Smooth muscle cell (in vitro differentiated cells): ENCODE measurements around the gene VTI1A. TPM values are rescaled to one million over a fixed set of nuclear protein-coding genes. Genes with fewer than 3 reads are reported as not detected.

Source experiments
- DNase-seq: peaks from one replicate; lab custom pipeline; 2025; ENCODE audit not compliant: unreplicated experiment; lab: John Stamatoyannopoulos, UW
- H2AFZ ChIP-seq: fragments of 200-600 bp; sonication (generic); 2 replicates; pipeline ENCODE4 v1.6.0; 2016; ENCODE audit warnings: antibody characterized with exemption, low read depth, mild to moderate bottlenecking
- H3F3A ChIP-seq: fragments of 200-600 bp; sonication (generic); 2 replicates; pipeline ENCODE4 v1.6.0; 2017; ENCODE audit warnings: antibody characterized with exemption, low read depth
- H3K27ac ChIP-seq: fragments of 200-600 bp; sonication (generic); 2 replicates; pipeline ENCODE4 v1.5.1; 2016; ENCODE audit warnings: low read depth, mild to moderate bottlenecking
- H3K27me3 ChIP-seq: fragments of 200-600 bp; sonication (generic); 2 replicates; pipeline ENCODE4 v1.6.1; 2016; ENCODE audit warnings: low read depth, mild to moderate bottlenecking
- H3K36me3 ChIP-seq: fragments of 200-600 bp; sonication (generic); 2 replicates; pipeline ENCODE4 v1.5.1; 2016; ENCODE audit warnings: low read depth
- H3K4me1 ChIP-seq: fragments of 200-600 bp; sonication (generic); 2 replicates; pipeline ENCODE4 v1.5.1; 2016; ENCODE audit warnings: low read depth
- H3K4me2 ChIP-seq: fragments of 200-600 bp; sonication (generic); 2 replicates; pipeline ENCODE4 v1.6.0; 2016; ENCODE audit warnings: mild to moderate bottlenecking
- H3K4me3 ChIP-seq: fragments of 200-600 bp; sonication (generic); 2 replicates; pipeline ENCODE4 v1.5.1; 2016; ENCODE audit warnings: mild to moderate bottlenecking
- H3K79me2 ChIP-seq: fragments of 200-600 bp; sonication (generic); 2 replicates; pipeline ENCODE4 v1.6.0; 2016; ENCODE audit warnings: low read depth, mild to moderate bottlenecking
- H3K9ac ChIP-seq: fragments of 200-600 bp; sonication (generic); 2 replicates; pipeline ENCODE4 v1.6.0; 2016; ENCODE audit warnings: low read depth
- H3K9me3 ChIP-seq: fragments of 200-600 bp; sonication (generic); replicated peaks from 2 replicates; pipeline ENCODE4 v1.5.1; 2016; ENCODE audit warnings: low read depth
- H4K20me1 ChIP-seq: fragments of 200-600 bp; sonication (generic); 2 replicates; pipeline ENCODE4 v1.6.0; 2016; ENCODE audit warnings: low read depth
- WGBS: methylation state at CpG from one replicate; pipeline ENCODE4 v1.1.7; 2016; ENCODE audit warnings: low lambda C conversion rate; 5-methylcytosine and 5-hydroxymethylcytosine counted together
- polyA plus RNA-seq: library from polyadenylated mRNA; unstranded; fragments of >200 nt; fragmentation: Nextera tagmentation; extraction: Ambion mirVana; gene quantifications from 2 replicates; pipeline ENCODE4 v1.2.1, GENCODE V29; 2016
- total RNA-seq: library from RNA; depleted of rRNA; stranded (reverse); fragments of >200 nt; gene quantifications from 2 replicates; pipeline ENCODE4 v1.2.3, GENCODE V29; 2014
- TF ChIP-seq, protein P1 (sequence below): fragments of 200-600 bp; sonication (generic); IDR thresholded peaks from 2 replicates; pipeline ENCODE4 v1.5.1; 2017; ENCODE audit warnings: borderline replicate concordance, mild to moderate bottlenecking, antibody characterized with exemption; ENCODE audit not compliant: insufficient read depth, poor library complexity, severe bottlenecking

Gene VTI1A
- total and polyA plus RNA-seq, 2 experiments from 2014 or later = 14.0 to 21.8 TPM

DNA sequence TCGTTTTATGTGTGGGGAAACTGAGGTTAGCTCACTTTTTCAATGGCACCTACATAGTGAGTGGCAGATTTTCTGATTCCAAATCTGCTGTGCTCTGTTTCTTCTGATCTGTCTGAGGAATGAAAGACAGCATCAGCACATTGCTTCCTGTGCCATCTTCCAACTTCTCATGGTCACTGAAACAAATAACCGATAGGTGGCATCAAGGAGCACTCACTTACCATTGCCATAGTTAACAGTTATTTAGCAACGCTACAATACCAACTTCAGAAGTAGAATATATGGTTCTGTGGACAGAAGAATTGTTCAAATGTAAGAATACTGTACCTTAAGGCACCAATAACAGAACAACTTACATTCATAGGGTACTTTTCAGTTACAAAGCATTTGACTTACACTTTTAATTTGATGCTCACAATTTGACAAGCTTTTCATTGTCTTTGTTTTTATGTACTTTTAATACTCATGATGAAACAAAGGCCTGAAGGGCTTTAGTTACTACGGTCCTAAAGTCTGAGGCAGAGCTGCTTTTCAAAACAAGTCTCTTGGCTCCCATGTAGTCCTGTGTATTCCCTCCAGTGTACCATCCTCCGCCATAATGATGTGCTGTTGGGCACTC lies 274.2 kb downstream of the VTI1A start:
- no peaks in the 10 kb centered on the region for H3K36me3 ChIP-seq
- DNase-seq = no peak
- H4K20me1 ChIP-seq = no peaks in the 10 kb centered on the region
- no peak overlapping the region for H2AFZ ChIP-seq
- no peak overlapping the region for H3K4me2 ChIP-seq
- no peaks in the 10 kb centered on the region for H3K9me3 ChIP-seq
- H3K27me3 ChIP-seq = no peaks in the 10 kb centered on the region
- no peak overlapping the region for H3K9ac ChIP-seq
- H3K4me3 ChIP-seq = no peak overlapping the region
- TF ChIP-seq, protein P1, sequence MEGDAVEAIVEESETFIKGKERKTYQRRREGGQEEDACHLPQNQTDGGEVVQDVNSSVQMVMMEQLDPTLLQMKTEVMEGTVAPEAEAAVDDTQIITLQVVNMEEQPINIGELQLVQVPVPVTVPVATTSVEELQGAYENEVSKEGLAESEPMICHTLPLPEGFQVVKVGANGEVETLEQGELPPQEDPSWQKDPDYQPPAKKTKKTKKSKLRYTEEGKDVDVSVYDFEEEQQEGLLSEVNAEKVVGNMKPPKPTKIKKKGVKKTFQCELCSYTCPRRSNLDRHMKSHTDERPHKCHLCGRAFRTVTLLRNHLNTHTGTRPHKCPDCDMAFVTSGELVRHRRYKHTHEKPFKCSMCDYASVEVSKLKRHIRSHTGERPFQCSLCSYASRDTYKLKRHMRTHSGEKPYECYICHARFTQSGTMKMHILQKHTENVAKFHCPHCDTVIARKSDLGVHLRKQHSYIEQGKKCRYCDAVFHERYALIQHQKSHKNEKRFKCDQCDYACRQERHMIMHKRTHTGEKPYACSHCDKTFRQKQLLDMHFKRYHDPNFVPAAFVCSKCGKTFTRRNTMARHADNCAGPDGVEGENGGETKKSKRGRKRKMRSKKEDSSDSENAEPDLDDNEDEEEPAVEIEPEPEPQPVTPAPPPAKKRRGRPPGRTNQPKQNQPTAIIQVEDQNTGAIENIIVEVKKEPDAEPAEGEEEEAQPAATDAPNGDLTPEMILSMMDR = peak; percentile 59
- peaks cover 23% of the 10 kb centered on the region for H3K4me1 ChIP-seq
- H3K27ac ChIP-seq = no peak overlapping the region
- peaks cover 3% of the 10 kb centered on the region for H3F3A ChIP-seq
- 56% methylated on average over 5 of the region's 5 CpGs for WGBS
- no peaks in the 10 kb centered on the region for H3K79me2 ChIP-seq

DNA sequence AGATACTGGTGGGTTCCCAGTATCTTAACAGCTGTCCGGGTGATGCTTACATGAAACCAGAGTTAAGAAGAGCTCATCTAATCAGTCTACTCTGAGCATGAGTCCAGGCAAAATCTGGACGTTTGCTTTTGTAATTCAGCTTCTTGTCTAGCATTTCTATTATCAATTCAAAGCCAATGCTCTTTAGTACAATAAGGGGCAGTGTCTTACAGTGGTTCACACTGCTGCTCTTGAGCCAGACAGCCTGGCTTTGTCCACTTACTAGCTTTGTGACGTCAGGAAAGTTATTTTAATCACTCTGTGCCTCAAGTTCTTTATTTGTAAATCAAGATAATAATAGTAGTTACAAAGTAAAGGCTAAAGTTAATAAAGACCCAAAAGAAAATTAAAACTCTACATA lies 275.7 kb downstream of the VTI1A start:
- Histone ChIP-seq H3F3A (peaks cover 3% of the 10 kb centered on the region), H3K4me3 (no peak overlapping the region), H3K36me3 (no peaks in the 10 kb centered on the region), H2AFZ (no peak overlapping the region), H3K79me2 (no peaks in the 10 kb centered on the region), H3K27me3 (no peaks in the 10 kb centered on the region), H3K9me3 (no peaks in the 10 kb centered on the region), H3K9ac (no peak overlapping the region), H3K27ac (peak overlapping the region; percentile 9), H3K4me1 (peaks cover 23% of the 10 kb centered on the region), H4K20me1 (no peaks in the 10 kb centered on the region), H3K4me2 (peak overlapping the region; percentile 56)
- TF ChIP-seq, protein P1 = no peak
- DNase-seq = no peak
- WGBS = 22% methylated on average over 3 of the region's 3 CpGs

DNA sequence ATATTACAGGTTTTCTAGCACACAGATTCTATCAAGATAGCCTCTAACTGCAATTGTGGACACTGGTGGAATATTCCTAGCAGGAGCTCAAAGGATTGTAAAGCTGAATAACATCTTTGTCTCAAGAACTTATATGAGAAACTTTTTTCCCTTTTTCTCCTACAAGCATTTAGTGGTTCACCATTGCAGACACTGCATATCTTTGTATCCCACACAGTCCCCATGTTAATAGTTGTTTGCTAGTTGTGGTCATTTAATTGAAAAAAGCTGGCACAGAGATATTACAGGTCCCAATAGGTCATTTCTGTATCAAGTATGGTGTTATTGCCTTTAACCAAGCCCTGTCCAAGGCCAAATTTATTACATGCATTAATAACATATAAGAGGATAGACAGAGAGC lies 276.9 kb downstream of the VTI1A start:
- Histone ChIP-seq H3K4me1 (peaks cover 23% of the 10 kb centered on the region), H3K79me2 (no peaks in the 10 kb centered on the region), H3K27ac (peak overlapping the region; percentile 9), H3K9me3 (no peaks in the 10 kb centered on the region), H4K20me1 (no peaks in the 10 kb centered on the region), H3K4me2 (peak overlapping the region; percentile 56), H2AFZ (no peak overlapping the region), H3K9ac (no peak overlapping the region), H3F3A (peaks cover 3% of the 10 kb centered on the region), H3K36me3 (no peaks in the 10 kb centered on the region), H3K4me3 (no peak overlapping the region), H3K27me3 (no peaks in the 10 kb centered on the region)
- TF ChIP-seq, protein P1 = no peak
- no peak for DNase-seq

DNA sequence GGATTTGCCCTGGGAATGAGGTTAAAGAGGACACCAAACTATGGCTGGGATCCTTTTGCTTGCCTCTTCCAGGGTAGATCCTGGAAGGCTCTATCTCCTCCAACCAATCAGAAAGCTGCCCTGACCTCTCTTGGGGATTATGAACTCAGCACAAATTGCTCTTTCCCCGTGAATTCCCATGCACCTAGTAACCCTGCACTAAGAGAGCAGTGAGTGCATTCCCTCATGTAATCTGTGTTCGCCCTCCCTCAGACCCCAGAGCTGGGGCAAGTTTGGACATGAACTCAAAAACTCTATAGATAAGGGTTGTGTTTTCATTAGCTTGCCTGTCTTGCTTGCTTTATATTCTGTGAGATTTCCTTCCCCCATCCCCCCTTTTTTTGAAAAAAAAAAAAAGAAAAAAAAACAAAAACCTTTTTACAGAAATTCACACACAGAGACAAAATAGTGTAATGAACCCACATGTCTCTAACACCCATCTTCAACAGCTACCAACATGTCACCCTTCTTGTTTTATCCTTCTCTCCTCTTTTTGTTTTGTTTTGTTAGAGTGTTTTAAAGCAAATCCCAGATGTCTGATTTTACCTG lies 277.5 kb downstream of the VTI1A start:
- H4K20me1 ChIP-seq = no peaks in the 10 kb centered on the region
- no peak for DNase-seq
- H3K9me3 ChIP-seq = no peaks in the 10 kb centered on the region
- peaks cover 23% of the 10 kb centered on the region for H3K4me1 ChIP-seq
- peak overlapping the region; percentile 56 for H3K4me2 ChIP-seq
- peak overlapping the region; percentile 25 for H3K27ac ChIP-seq
- H3K4me3 ChIP-seq = no peak overlapping the region
- H3K9ac ChIP-seq = no peak overlapping the region
- H2AFZ ChIP-seq = no peak overlapping the region
- no peaks in the 10 kb centered on the region for H3K27me3 ChIP-seq
- no peaks in the 10 kb centered on the region for H3K36me3 ChIP-seq
- WGBS = 31% methylated on average over 2 of the region's 2 CpGs
- TF ChIP-seq, protein P1 = no peak
- H3K79me2 ChIP-seq = no peaks in the 10 kb centered on the region
- peaks cover 3% of the 10 kb centered on the region for H3F3A ChIP-seq
